Stomach (tissue), 9 donors: Measurements from ENCODE around the gene ZFHX3. TPM values are rescaled to one million over a fixed set of nuclear protein-coding genes. Genes with fewer than 3 reads are reported as not detected.

Experiments
- DNase-seq, 2 donors: peaks; one replicate each; pipeline versions ENCODE4 v3.0.0 to v3.0.0-alpha.2; 2013 to 2019
- H3K27ac ChIP-seq, 5 donors: fragments of 200-600 bp in 4 of 5; sonication (generic) in 4 of 5; one replicate each; pipeline ENCODE4 v1.5.1; 2013 to 2019; ENCODE audit warnings: mild to moderate bottlenecking in 1 of 5, moderate library complexity in 1 of 5
- H3K27me3 ChIP-seq, 3 donors: fragments of 200-600 bp; sonication (generic); one replicate each; pipeline ENCODE4 v1.5.1; 2017 to 2019; ENCODE audit warnings: mixed run types in 1 of 3
- H3K36me3 ChIP-seq, 4 donors: fragments of 200-600 bp; sonication (generic); 1 replicate in 3 of 4; 2 replicates in 1 of 4; pipeline ENCODE4 v1.5.1; 2016 to 2019
- H3K4me1 ChIP-seq, 4 donors: fragments of 200-600 bp; sonication (generic); one replicate each; pipeline ENCODE4 v1.5.1; 2016 to 2019
- H3K4me3 ChIP-seq, 4 donors: fragments of 200-600 bp; sonication (generic) in 3 of 4; one replicate each; pipeline ENCODE4 v1.5.1; 2016 to 2019; ENCODE audit warnings: mild to moderate bottlenecking in 1 of 4
- H3K9me3 ChIP-seq, 4 donors: fragments of 200-600 bp; sonication (generic); one replicate each; pipeline ENCODE4 v1.5.1; 2016 to 2019
- EP300 ChIP-seq: sonication (generic); formaldehyde crosslinking; IDR thresholded peaks from one replicate; pipeline ENCODE4 v1.6.1; 2017; ENCODE audit warnings: antibody characterized with exemption
- POLR2A ChIP-seq, 4 donors: fragments of 450-650 bp; IDR thresholded peaks; one replicate each; pipeline ENCODE4 v1.6.1; 2016; ENCODE audit warnings: antibody characterized with exemption in 4 of 4, control low read depth in 2 of 4, mild to moderate bottlenecking in 1 of 4, moderate library complexity in 1 of 4
- POLR2AphosphoS5 ChIP-seq, 3 donors: sonication (generic); formaldehyde crosslinking; IDR thresholded peaks; one replicate each; pipeline ENCODE4 v1.6.1; 2016; ENCODE audit warnings: antibody characterized with exemption in 3 of 3
- WGBS, 5 donors: extraction: QIAGEN DNeasy Blood & Tissue Kit in 3 of 5; methylation state at CpG; one replicate each; pipeline versions ENCODE4 v1.1.5 to v1.1.7; 2013 to 2018; 5-methylcytosine and 5-hydroxymethylcytosine counted together
- intact Hi-C: fragments of 100-400 bp; cut with DNase I; formaldehyde crosslinking; loops from one replicate; pipeline ENCODE4 v1.15.1; 2023; ENCODE audit warnings: low total_unique reads
- polyA plus RNA-seq, 3 donors: library from polyadenylated mRNA; stranded (reverse); fragments of 200-250 nt; gene quantifications; one replicate each; pipeline ENCODE4 v1.2.3, GENCODE V29; 2013
- total RNA-seq, 5 donors: library from RNA; depleted of rRNA; stranded (reverse); fragments of >200 nt; gene quantifications; one replicate each; pipeline versions ENCODE4 v1.1.0 to v1.2.3, GENCODE V29; 2014 to 2016
- TF ChIP-seq, protein P1 (sequence below), 7 experiments: fragments of 450-650 bp in 4 of 7; fragments of 200-600 bp in 3 of 7; sonication (generic) in 3 of 7; IDR thresholded peaks; one replicate each; pipeline ENCODE4 v1.5.1; 2016 to 2019; ENCODE audit warnings: antibody characterized with exemption in 7 of 7, control low read depth in 2 of 7, mild to moderate bottlenecking in 1 of 7
- donor health status: healthy with polysubstance abuse.
- donor health status: Bipolar disorder and iron deficiency.
- donor health status: healthy.

ZFHX3 gene
- total and polyA plus RNA-seq, 8 donors = 1.1 to 27.5 (median 11.8) TPM

DNA sequence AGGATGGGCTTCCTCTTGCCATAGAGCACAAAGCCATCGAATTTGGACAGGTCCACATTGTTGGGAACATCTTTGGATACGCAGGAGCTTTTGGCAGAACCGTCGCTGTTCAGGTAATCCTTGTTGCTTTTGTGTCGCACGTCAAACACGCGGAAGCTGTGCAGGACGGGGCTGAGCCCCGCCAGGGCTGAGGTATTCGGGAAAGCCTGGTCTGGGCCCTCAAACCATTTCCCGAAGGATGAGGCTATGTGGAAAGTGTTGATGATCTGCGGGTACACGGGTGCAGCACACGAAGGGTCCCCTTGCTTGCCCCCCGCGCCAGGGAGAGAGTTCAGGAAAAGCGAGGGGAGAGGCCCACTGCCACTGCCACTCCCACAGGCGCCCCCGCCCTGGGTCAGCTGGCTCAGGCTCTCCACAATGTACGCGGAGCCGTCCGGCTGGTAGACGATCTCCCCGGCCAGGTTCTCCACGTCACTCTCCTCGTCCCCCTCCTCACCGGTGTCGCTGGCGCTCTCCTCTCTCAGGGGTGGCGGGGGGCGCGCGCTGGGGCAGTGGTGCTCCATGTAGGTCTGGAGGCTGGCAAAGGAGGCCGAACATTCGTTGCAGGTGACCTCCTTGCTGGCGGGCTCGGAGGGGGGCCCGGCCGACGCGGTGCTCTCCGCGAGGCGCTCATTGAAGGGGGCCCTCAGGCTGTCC, 88.5 kb downstream of the ZFHX3 start:
- H3K27me3 ChIP-seq = no peaks in the 10 kb centered on the region
- TF ChIP-seq, protein P1, sequence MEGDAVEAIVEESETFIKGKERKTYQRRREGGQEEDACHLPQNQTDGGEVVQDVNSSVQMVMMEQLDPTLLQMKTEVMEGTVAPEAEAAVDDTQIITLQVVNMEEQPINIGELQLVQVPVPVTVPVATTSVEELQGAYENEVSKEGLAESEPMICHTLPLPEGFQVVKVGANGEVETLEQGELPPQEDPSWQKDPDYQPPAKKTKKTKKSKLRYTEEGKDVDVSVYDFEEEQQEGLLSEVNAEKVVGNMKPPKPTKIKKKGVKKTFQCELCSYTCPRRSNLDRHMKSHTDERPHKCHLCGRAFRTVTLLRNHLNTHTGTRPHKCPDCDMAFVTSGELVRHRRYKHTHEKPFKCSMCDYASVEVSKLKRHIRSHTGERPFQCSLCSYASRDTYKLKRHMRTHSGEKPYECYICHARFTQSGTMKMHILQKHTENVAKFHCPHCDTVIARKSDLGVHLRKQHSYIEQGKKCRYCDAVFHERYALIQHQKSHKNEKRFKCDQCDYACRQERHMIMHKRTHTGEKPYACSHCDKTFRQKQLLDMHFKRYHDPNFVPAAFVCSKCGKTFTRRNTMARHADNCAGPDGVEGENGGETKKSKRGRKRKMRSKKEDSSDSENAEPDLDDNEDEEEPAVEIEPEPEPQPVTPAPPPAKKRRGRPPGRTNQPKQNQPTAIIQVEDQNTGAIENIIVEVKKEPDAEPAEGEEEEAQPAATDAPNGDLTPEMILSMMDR (IDR thresholded peaks at IDR 0.05) = no peak
- TF ChIP-seq POLR2AphosphoS5 (IDR thresholded peaks at IDR 0.05) (no peak), POLR2A (IDR thresholded peaks at IDR 0.05) (no peak), EP300 (no peak)
- H3K27ac ChIP-seq = no peak overlapping the region
- H3K4me1 ChIP-seq = no peaks in the 10 kb centered on the region
- no peak overlapping the region for H3K4me3 ChIP-seq
- H3K9me3 ChIP-seq = no peaks in the 10 kb centered on the region
- no peak for DNase-seq
- intact Hi-C loops = no loop called here
- WGBS, 5 donors = 95 to 97% (median 96%) methylated on average over 45 to 46 of the region's 46 CpGs
- peaks cover 14 to 41% (median 33%) of the 10 kb centered on the region in 4 donors for H3K36me3 ChIP-seq

DNA sequence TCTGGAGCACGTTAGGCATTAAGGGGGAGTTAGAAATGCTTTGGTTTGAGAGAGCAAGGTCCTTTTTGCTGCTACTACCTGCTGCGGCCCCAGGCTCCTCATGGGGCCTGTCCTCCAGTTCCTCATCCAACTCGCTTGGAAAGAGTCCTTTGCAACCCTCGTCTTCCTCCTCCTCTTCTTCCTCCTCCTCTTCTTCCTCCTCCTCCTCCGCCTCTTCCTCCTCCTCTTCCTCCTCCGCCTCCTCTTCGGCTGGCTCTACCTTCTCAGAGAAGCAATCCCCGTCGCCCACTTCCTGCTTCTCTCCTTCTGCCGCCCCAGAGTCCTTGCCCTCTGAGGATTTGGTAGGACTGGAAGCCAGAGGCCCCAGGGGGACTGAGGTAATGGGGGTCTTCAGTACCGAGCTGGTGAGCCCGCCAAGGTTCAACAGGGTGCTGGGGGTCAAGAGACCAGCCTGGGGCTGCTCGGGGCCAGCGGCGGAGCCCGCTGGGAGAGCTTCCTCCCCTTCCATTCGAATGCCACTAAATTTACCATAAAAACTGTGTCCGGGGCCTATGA, 89.3 kb downstream of the ZFHX3 start:
- intact Hi-C loops = no loop called here
- 89 to 95% (median 94%) methylated on average over 18 of the region's 18 CpGs for WGBS, 5 donors
- TF ChIP-seq, protein P1 (IDR thresholded peaks at IDR 0.05) = no peak
- TF ChIP-seq POLR2AphosphoS5 (IDR thresholded peaks at IDR 0.05) = no peak
- TF ChIP-seq POLR2A (IDR thresholded peaks at IDR 0.05) = no peak
- TF ChIP-seq EP300 = no peak

DNA sequence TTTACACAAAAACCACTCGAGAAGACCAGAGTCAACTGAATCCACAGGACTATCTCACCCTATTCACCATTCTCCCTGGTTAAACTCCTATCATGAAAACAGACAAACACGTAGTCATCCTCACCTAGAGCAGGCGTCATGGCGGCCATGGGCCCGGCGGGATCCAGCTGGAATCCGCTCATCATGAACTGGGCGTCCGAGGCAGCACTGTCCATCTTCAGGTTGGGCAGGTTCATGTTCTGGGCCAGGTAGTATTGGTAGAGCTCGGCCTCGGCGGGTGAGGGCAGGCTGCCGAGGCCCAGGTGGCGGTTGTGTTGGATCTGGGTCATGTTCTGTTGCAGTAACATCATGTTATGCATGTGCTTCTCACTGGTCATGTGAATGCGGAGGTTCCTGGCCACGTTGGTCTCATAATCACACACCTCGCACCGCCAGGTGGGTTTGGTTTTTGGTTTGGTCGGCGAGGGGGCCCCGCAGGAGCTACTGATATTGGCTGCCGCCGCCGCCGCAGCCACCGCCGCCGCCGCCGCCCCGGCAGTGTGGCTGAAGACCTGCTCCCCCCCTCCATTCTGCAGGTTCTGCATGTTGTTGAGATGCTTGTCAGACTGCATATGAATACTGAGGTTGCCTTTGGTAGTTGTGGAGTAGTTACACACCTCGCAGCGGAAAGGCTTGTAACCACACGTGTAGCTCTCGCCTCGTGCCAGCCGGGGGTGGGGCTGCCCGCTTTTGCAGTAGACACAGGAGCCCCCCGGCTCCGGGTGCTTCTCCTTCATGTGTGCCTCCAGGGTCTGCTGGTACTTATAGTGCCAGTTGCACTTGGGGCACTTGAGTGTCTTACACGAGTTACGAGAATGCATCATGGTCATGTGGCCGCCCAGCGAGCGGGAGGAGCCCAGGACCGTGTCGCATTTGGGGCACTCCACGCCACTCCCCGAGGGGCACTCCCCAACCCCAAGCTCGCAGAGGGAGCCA, 90.3 kb downstream of the ZFHX3 start:
- Histone ChIP-seq H3K4me3 (no peak overlapping the region), H3K36me3 (peaks cover 14 to 41% (median 33%) of the 10 kb centered on the region in 4 donors), H3K27me3 (no peaks in the 10 kb centered on the region), H3K9me3 (no peaks in the 10 kb centered on the region), H3K27ac (no peak overlapping the region), H3K4me1 (peaks cover 0 to 13% (median 5%) of the 10 kb centered on the region in 4 donors)
- TF ChIP-seq, protein P1 (IDR thresholded peaks at IDR 0.05) = no peak
- no peak for TF ChIP-seq EP300
- no peak for TF ChIP-seq POLR2A (IDR thresholded peaks at IDR 0.05)
- no peak for TF ChIP-seq POLR2AphosphoS5 (IDR thresholded peaks at IDR 0.05)
- intact Hi-C loops = no loop called here
- DNase-seq = no peak
- WGBS, 5 donors = 93 to 96% (median 95%) methylated on average over 50 of the region's 50 CpGs

More for the DNA sequence above, 89.3 kb downstream of the ZFHX3 start:
- peaks cover 14 to 41% (median 33%) of the 10 kb centered on the region in 4 donors for H3K36me3 ChIP-seq
- no peaks in the 10 kb centered on the region for H3K27me3 ChIP-seq
- peaks cover 0 to 3% (median under 1%) of the 10 kb centered on the region in 4 donors for H3K4me1 ChIP-seq
- DNase-seq = no peak
- H3K9me3 ChIP-seq = no peaks in the 10 kb centered on the region
- no peak overlapping the region for H3K4me3 ChIP-seq
- H3K27ac ChIP-seq = no peak overlapping the region
